ENCODE measurements around the gene LRP1. TPM values are rescaled to one million over a fixed set of nuclear protein-coding genes. Genes with fewer than 3 reads are reported as not detected.

Gene LRP1
- total and polyA plus RNA-seq, 2 of the 4 experiments (the other 2 are of a cell fraction): 73.1 to 142 TPM

- TF ChIP-seq BHLHE40 (IDR thresholded peaks at IDR 0.05; ENCODE audit: low read depth, low read length) (peak; percentile 51; the same call in 1 of the 2 replicates), CHD1 (IDR thresholded peaks at IDR 0.05; ENCODE audit: low read depth, low read length) (0 out of 2 replicates have a peak, but pooled peaks have one; percentile 48)
Observed at GRCh38 chr12:57087010-57087690, 41.1 kb upstream of the LRP1 start (continued).

GRCh38 chr12:57087691-57088353 lies 40.5 kb upstream of the LRP1 start:
- Histone ChIP-seq H4K5ac (ENCODE audit: low read depth, low read length) (peak overlapping the region; percentile 96), H2BK15ac (ENCODE audit: low read depth, low read length) (peak overlapping the region; percentile 99), H3K14ac (replicated peaks; ENCODE audit: low read depth, low read length) (peak overlapping the region; percentile 100), H3K9ac (ENCODE audit: low read depth, low read length) (peak overlapping the region; percentile 96), H3K4me3 (ENCODE audit: insufficient read depth, low read depth, low read length) (peak overlapping the region; percentile 59), H2BK5ac (ENCODE audit: low read depth, low read length, poor library complexity, severe bottlenecking) (peak overlapping the region; percentile 96), H3K18ac (ENCODE audit: low read depth, low read length) (peak overlapping the region; percentile 96), H3K9me1 (ENCODE audit: insufficient read depth, low read length) (peaks cover 6% of the 10 kb centered on the region), H2AFZ (replicated peaks; ENCODE audit: low read length, poor library complexity) (peak overlapping the region; percentile 88), H3K27ac (ENCODE audit: insufficient read depth, low read length) (peak overlapping the region; percentile 98), H3K27me3 (ENCODE audit: control insufficient read depth, insufficient read depth, low read length) (no peaks in the 10 kb centered on the region), H3K9me3 (ENCODE audit: control insufficient read depth, insufficient read depth, low read length) (no peaks in the 10 kb centered on the region), H3K4me1 (ENCODE audit: control insufficient read depth, insufficient read depth, low read length) (peaks cover 24% of the 10 kb centered on the region), H2AK5ac (ENCODE audit: low read depth, low read length) (peak overlapping the region; percentile 100), H2BK120ac (ENCODE audit: low read depth, low read length) (peak overlapping the region; percentile 95), H3K36me3 (ENCODE audit: control insufficient read depth, insufficient read depth, low read length) (peaks cover 25% of the 10 kb centered on the region), H3K4me2 (ENCODE audit: low read depth, low read length) (peak overlapping the region; percentile 92), H3K79me1 (ENCODE audit: low read depth in 1 of 2, low read length in 2 of 2) (peaks cover 5 to 44% of the 10 kb centered on the region in 2 experiments; a peak in 3 of 4 replicates), H4K8ac (ENCODE audit: low read depth in 2 of 2, low read length in 2 of 2) (peak overlapping the region; percentile 98 to 99), H3K56ac (ENCODE audit: extremely low read depth, insufficient read depth, low read length) (peak overlapping the region; percentile 99), H4K91ac (ENCODE audit: insufficient read depth, low read depth, low read length) (peak overlapping the region; percentile 98), H3K23ac (ENCODE audit: low read depth, low read length) (peak overlapping the region; percentile 100), H2BK20ac (ENCODE audit: low read depth, low read length) (peak overlapping the region; percentile 64), H3K4ac (ENCODE audit: low read depth, low read length) (peak overlapping the region; percentile 100), H2AK9ac (replicated peaks; ENCODE audit: low read depth, low read length, poor library complexity) (peak overlapping the region; percentile 100), H4K20me1 (ENCODE audit: insufficient read depth, low read length) (peaks cover 36% of the 10 kb centered on the region)
- peak; percentile 98 for DNase-seq
- ATAC-seq (ENCODE audit: low read depth): peak; percentile 44
- in situ Hi-C loops (cut with MboI; ENCODE audit: low sequenced_read_pairs) (no loop called here), intact Hi-C loops (cut with micrococcal nuclease) (loop anchor here (1.0 to 2.0 kb wide), 2 partner anchors 15 to 23 kb away; partner anchors contain the start of gene STAT6), dilution Hi-C loops (cut with HindIII; ENCODE audit: low sequenced_read_pairs, unreplicated experiment) (no loop called here)
- POLR2A ChIA-PET (ENCODE audit: unreplicated experiment): interaction anchor here (1.0 to 1.6 kb wide), 2 partner anchors 9 to 10 kb away, joined by 5 to 9 read pairs; partner anchors contain the start of gene NEMP1
- 2% methylated on average over 9 of the region's 37 CpGs; no CpG with 5 or more reads in 1 of the 2 experiments for WGBS, 2 experiments (ENCODE audit: extremely low coverage in 2 of 2, insufficient read length in 1 of 2)
- CTCF ChIA-PET: interaction anchor here (1.0 kb wide), 1 partner anchor 60 kb away, joined by 3 read pairs; no protein-coding TSS in a partner anchor
- no TSS peak for BruUV-seq (replicated peaks)
- TF ChIP-seq POLR2A (IDR thresholded peaks at IDR 0.05; ENCODE audit: low read depth, low read length) (peak; percentile 91), SMC3 (IDR thresholded peaks at IDR 0.05; ENCODE audit: low read depth, low read length) (0 out of 2 replicates have a peak, but pooled peaks have one; percentile 1), FOS (IDR thresholded peaks at IDR 0.05; ENCODE audit: low read depth, low read length) (peak; percentile 57), BHLHE40 (IDR thresholded peaks at IDR 0.05; ENCODE audit: low read depth, low read length) (no peak; the same call in 1 of the 2 replicates), RAD21 (IDR thresholded peaks at IDR 0.05; ENCODE audit: low read length) (no peak), MAZ (IDR thresholded peaks at IDR 0.05; ENCODE audit: borderline replicate concordance, low read depth, low read length) (peak; percentile 97)

Data from IMR-90 (cell line).